Glomerular endothelial cell (primary cell): ENCODE data around the gene CXCL6. TPM values are rescaled to one million over a fixed set of nuclear protein-coding genes. Genes with fewer than 3 reads are reported as not detected.
A peak's percentile ranks its signal among the peaks of the same experiment; 100 is the strongest.

Source experiments
- DNase-seq: peaks from one replicate; pipeline ENCODE4 v3.0.0-alpha.2; 2011; ENCODE audit warnings: low read depth, low spot score; ENCODE audit errors: extremely low read depth
- total RNA-seq: library from RNA; depleted of rRNA; stranded (reverse); fragments of >200 nt; gene quantifications from 2 replicates; pipeline ENCODE4 v1.2.3, GENCODE V29; 2015

CXCL6 gene
- total RNA-seq = 2.2 and 5.8 TPM in 2 replicates

GRCh38 chr4:73836373-73837279 lies at the start of gene CXCL6:
TSS of gene CXCL6 (plus strand) at chr4:73836678. CDS start at chr4:73836751, 73 bp downstream.
- no peak for DNase-seq

- no peak for DNase-seq
Observed at GRCh38 chr4:73788411-73788810, 48.1 kb upstream of the CXCL6 start.

- DNase-seq = no peak
Observed at GRCh38 chr4:73798842-73799241, 37.6 kb upstream of the CXCL6 start.

GRCh38 chr4:73800206-73800605 lies 36.3 kb upstream of the CXCL6 start:
- no peak for DNase-seq

GRCh38 chr4:73801692-73802091 lies 34.8 kb upstream of the CXCL6 start:
- no peak for DNase-seq

- no peak for DNase-seq
Observed at GRCh38 chr4:73803213-73803612, 33.3 kb upstream of the CXCL6 start.

GRCh38 chr4:73810191-73810590 lies 26.3 kb upstream of the CXCL6 start:
- DNase-seq = no peak

- no peak for DNase-seq
Observed at GRCh38 chr4:73811841-73812240, 24.6 kb upstream of the CXCL6 start.

- DNase-seq = no peak
Observed at GRCh38 chr4:73814679-73815078, 21.8 kb upstream of the CXCL6 start.

GRCh38 chr4:73815145-73815544 lies 21.3 kb upstream of the CXCL6 start:
- no peak for DNase-seq

GRCh38 chr4:73816814-73817213 lies 19.7 kb upstream of the CXCL6 start:
- DNase-seq = peak; percentile 47

- DNase-seq = no peak
Observed at GRCh38 chr4:73817341-73817740, 19.1 kb upstream of the CXCL6 start.

- DNase-seq = no peak
Observed at GRCh38 chr4:73821325-73821724, 15.2 kb upstream of the CXCL6 start.

GRCh38 chr4:73822389-73822788 lies 14.1 kb upstream of the CXCL6 start:
- DNase-seq = no peak

GRCh38 chr4:73822812-73823504 lies 13.5 kb upstream of the CXCL6 start:
- DNase-seq = no peak

- DNase-seq = no peak
Observed at GRCh38 chr4:73823760-73824159, 12.7 kb upstream of the CXCL6 start.

- DNase-seq = no peak
Observed at GRCh38 chr4:73828956-73829355, 7.5 kb upstream of the CXCL6 start.

- no peak for DNase-seq
Observed at GRCh38 chr4:73831569-73831968, 4.9 kb upstream of the CXCL6 start.

GRCh38 chr4:73832651-73833237 lies 3.7 kb upstream of the CXCL6 start:
- no peak for DNase-seq

- no peak for DNase-seq
Observed at GRCh38 chr4:73839071-73839470, 2.6 kb downstream of the CXCL6 start.

GRCh38 chr4:73839715-73840114 lies 3.2 kb downstream of the CXCL6 start:
- DNase-seq = no peak
